Measurements from ENCODE around the gene CTIF.

GRCh38 chr18:48552130-48552529, 13.3 kb downstream of the CTIF start:
- TF ChIP-seq CTCF (IDR thresholded peaks at IDR 0.05) (no peak), POLR2AphosphoS5 (IDR thresholded peaks at IDR 0.05; ENCODE audit: insufficient read depth in 1 of 2, low read depth in 1 of 2) (no peak)
